Measurements from ENCODE around the gene TMEM94. TPM values are rescaled to one million over a fixed set of nuclear protein-coding genes. Genes with fewer than 3 reads are reported as not detected.

TMEM94 gene
- total RNA-seq, 1 donor from 2014 or later: 125 TPM

- Histone ChIP-seq H3K27me3 (no peaks in the 10 kb centered on the region), H3K4me3 (no peak overlapping the region), H3K27ac (no peak overlapping the region), H3K36me3 (no peaks in the 10 kb centered on the region), H3K9me3 (no peaks in the 10 kb centered on the region), H3K4me1 (peaks cover 0 to 9% of the 10 kb centered on the region in 2 donors)
- intact Hi-C loops (cut with DNase I): no loop called here
- no peak for TF ChIP-seq CTCF (IDR thresholded peaks at IDR 0.05)
- DNase-seq (ENCODE audit: low spot score in 2 of 2): no peak
These were observed 41.9 kb upstream of the TMEM94 start for GRCh38 chr17:75414488-75414887.

DNA sequence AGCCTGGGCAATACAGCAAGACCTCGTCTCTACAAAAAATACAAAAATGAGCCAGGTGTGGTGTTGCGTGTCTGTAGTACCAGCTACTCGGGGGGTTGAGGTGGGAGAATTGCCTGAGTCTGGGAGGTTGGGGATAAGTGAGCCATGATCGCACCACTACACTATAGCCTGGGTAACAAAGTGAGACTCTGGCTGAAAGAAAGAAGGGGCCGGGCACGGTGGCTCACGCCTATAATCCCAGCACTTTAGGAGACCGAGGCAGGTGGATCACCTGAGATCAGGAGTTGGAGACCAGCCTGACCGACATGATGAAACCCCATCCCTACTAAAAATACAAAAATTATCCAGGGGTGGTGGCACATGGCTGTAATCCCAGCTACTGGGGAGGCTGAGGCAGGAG is 40.4 kb upstream of the TMEM94 start:
- Histone ChIP-seq H3K4me1 (peaks cover 0 to 9% of the 10 kb centered on the region in 2 donors), H3K36me3 (no peaks in the 10 kb centered on the region), H3K27me3 (no peaks in the 10 kb centered on the region), H3K27ac (no peak overlapping the region), H3K4me3 (no peak overlapping the region), H3K9me3 (no peaks in the 10 kb centered on the region)
- no peak for DNase-seq (ENCODE audit: low spot score in 2 of 2)
- no peak for TF ChIP-seq CTCF (IDR thresholded peaks at IDR 0.05)
- intact Hi-C loops (cut with DNase I): no loop called here

DNA sequence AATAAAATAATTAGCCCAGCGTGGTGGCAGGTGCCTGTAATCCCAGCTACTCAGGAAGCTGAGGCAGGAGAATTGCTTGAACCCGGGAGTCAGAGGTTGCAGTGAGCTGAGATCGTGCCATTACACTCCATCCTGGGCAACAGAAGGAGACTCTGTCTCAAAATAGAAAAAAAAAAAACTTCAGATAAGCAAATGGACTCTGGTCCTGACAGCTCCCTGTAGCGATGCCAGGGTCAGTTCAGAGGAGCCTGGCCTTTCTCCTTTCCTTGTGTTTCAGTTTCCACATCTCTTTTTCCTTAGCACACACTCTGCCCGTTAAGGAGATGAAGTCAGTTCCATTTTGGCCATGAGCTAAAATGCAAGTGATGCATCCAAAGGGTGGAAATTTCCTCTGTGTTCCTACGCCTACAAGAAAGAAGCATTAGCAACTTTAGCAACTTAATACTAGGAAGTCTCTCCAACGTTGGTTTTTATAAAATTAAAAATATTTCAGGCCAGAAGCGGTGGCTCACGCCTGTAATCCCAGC is 39.3 kb upstream of the TMEM94 start:
- no peak for DNase-seq (ENCODE audit: low spot score in 2 of 2)
- intact Hi-C loops (cut with DNase I): no loop called here
- Histone ChIP-seq H3K27ac (peak overlapping the region; percentile 77 to 82), H3K4me3 (peak overlapping the region in 1 of 2 donors; percentile 16), H3K4me1 (peaks cover 0 to 9% of the 10 kb centered on the region in 2 donors), H3K36me3 (no peaks in the 10 kb centered on the region), H3K9me3 (no peaks in the 10 kb centered on the region), H3K27me3 (no peaks in the 10 kb centered on the region)
- TF ChIP-seq CTCF (IDR thresholded peaks at IDR 0.05): no peak

DNA sequence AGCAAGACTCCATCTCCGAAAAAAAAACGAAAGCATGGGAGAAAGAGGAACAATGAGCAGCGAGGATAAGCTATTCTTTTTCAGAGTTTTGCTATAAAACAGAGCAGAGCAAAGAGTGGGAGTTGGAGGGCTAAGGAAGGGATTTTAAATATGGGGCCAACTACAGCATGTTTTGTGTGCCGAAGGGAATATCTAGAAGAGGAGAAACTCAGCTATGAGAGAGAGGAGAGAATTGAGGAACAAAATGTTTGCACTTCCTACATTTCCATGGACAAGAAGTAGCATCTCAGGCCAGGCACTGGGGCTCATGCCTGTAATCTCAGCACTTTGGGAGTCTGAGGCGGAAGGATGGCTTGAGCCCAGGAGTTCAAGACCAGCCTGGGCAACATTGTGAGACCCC is 37.9 kb upstream of the TMEM94 start:
- no peak for DNase-seq (ENCODE audit: low spot score in 2 of 2)
- H3K4me3 ChIP-seq: no peak overlapping the region
- no peaks in the 10 kb centered on the region for H3K27me3 ChIP-seq
- H3K9me3 ChIP-seq: no peaks in the 10 kb centered on the region
- no peak for TF ChIP-seq CTCF (IDR thresholded peaks at IDR 0.05)
- peaks cover 0 to 9% of the 10 kb centered on the region in 2 donors for H3K4me1 ChIP-seq
- no peak overlapping the region for H3K27ac ChIP-seq
- no peaks in the 10 kb centered on the region for H3K36me3 ChIP-seq
- intact Hi-C loops (cut with DNase I): no loop called here

GRCh38 chr17:75428543-75429469 is 27.6 kb upstream of the TMEM94 start:
- intact Hi-C loops (cut with DNase I): loop anchor here (1.0 kb wide), 1 partner anchor 27 kb away; the partner anchor contains the start of gene TMEM94
- Histone ChIP-seq H3K4me3 (no peak overlapping the region), H3K9me3 (no peaks in the 10 kb centered on the region), H3K27me3 (no peaks in the 10 kb centered on the region), H3K27ac (peak overlapping the region; percentile 84 to 89), H3K4me1 (peaks cover 14 to 30% of the 10 kb centered on the region in 2 donors), H3K36me3 (no peaks in the 10 kb centered on the region)
- no peak for TF ChIP-seq CTCF (IDR thresholded peaks at IDR 0.05)
- peak in 1 of 2 donors; percentile 79 for DNase-seq (ENCODE audit: low spot score in 2 of 2)
